Prostate gland (tissue), 2 donors: ENCODE results near the gene SCN3B.

ENCODE experiments used
- POLR2A ChIP-seq: fragments of 450-650 bp; IDR thresholded peaks from one replicate; pipeline ENCODE4 v1.6.1; 2016; ENCODE audit warnings: antibody characterized with exemption, mild to moderate bottlenecking
- POLR2AphosphoS5 ChIP-seq: sonication (generic); formaldehyde crosslinking; IDR thresholded peaks from one replicate; pipeline ENCODE4 v1.6.1; 2017; ENCODE audit warnings: antibody characterized with exemption
- TF ChIP-seq, protein P1 (sequence below), 4 experiments: fragments of 200-600 bp in 2 of 4; fragments of 450-650 bp in 2 of 4; sonication (generic) in 2 of 4; IDR thresholded peaks; 1 replicate in 3 of 4; 2 replicates in 1 of 4; pipeline ENCODE4 v1.5.1; 2016 to 2019; ENCODE audit warnings: antibody characterized with exemption in 4 of 4, mild to moderate bottlenecking in 2 of 4, moderate library complexity in 2 of 4

DNA sequence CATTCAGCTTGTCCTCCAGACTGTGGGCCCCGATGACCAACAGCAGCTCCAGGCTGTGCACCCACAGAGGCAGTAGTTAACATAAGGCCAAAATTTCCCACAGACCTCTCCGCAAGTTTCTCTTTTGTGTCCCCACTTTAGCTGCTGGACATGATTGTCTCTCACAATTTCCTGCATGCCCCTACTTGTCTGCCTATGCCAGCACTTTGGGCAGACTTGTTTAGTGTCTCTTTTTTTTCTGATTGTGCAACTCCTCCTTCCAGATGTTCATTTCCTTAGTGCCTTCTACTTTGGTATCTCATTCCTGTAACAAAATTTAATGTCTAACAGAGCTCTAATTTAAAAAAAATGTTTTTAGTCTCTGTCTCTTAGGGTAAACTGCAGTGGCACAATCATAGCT is 23.8 kb upstream of the SCN3B start:
- TF ChIP-seq POLR2A (no peak), POLR2AphosphoS5 (no peak)
- TF ChIP-seq, protein P1, sequence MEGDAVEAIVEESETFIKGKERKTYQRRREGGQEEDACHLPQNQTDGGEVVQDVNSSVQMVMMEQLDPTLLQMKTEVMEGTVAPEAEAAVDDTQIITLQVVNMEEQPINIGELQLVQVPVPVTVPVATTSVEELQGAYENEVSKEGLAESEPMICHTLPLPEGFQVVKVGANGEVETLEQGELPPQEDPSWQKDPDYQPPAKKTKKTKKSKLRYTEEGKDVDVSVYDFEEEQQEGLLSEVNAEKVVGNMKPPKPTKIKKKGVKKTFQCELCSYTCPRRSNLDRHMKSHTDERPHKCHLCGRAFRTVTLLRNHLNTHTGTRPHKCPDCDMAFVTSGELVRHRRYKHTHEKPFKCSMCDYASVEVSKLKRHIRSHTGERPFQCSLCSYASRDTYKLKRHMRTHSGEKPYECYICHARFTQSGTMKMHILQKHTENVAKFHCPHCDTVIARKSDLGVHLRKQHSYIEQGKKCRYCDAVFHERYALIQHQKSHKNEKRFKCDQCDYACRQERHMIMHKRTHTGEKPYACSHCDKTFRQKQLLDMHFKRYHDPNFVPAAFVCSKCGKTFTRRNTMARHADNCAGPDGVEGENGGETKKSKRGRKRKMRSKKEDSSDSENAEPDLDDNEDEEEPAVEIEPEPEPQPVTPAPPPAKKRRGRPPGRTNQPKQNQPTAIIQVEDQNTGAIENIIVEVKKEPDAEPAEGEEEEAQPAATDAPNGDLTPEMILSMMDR (IDR thresholded peaks at IDR 0.05), result no peak
